GM21717 (cell line): ENCODE measurements around the gene SERBP1.
"Not testable (repeated sequence)": the region's sequence is repeated elsewhere in the genome, so short reads cannot be mapped to it uniquely, and the experiment has no call there.

Experiments
- ATAC-seq: cut with Tn5 transposase; IDR thresholded peaks from one replicate; pipeline ENCODE4 v1.9.1; 2021; ENCODE audit warnings: mild to moderate bottlenecking, moderate library complexity; ENCODE audit not compliant: unreplicated experiment

The SERBP1 gene

DNA sequence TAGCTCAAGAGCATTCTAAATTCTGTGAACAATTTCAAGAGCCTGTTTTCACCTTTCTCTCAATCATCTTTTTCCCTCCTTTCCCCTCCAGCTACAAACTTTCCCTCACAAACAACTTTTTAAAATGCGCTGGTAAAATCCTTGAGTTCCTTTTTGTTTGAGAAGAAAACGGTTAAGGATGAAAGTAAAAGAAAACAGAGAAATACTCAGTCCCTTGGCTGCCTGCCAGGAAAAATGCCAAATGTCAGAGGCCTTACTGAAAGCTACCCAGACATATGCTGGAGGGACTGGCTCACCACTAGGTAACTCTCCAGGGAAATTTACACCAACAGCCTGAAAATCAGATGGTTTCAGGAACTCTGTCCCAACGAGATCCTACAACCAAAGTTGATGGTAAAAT lies 11.0 kb upstream of the SERBP1 start:
- no peak for ATAC-seq

DNA sequence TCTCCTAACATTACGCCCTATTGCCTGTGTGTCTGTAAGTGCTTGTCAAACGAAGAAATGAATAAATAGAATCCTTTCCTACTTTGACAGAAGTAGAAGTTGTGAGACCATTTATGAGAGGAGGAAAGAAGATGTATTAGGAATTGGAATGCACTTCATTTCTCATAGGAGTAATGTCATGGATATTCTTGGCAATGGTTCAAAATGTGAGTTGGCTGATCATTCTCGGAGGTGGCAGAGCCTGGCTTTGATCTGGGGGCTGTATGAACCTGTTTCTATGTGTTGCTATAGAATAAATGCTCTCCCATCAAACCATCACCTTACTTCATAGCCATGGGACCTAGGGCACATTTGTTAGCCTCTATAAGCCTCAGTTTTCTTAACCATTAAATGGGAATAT lies 10.1 kb upstream of the SERBP1 start:
- ATAC-seq, result no peak

GRCh38 chr1:67439277-67440029 lies 9.3 kb upstream of the SERBP1 start:
- no peak for ATAC-seq

DNA sequence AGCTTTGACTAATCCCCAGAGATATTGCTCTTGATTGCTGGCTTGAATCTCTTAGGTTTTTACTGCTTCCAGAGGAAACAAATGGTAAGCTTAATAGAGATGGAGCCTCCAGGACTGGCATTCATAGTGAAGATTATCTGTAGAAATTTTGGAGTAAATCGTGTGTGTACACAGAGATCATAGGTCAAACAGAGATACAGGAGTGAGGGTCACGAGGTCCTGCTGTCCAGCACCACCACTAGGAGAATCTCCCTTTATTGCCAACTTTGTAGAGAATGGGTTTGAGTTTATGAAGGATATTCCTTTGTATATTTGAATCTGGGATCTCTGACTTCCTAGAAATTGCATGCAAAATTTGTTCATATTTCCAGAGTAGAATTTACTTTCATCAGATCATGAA lies 7.8 kb upstream of the SERBP1 start:
- no peak for ATAC-seq

DNA sequence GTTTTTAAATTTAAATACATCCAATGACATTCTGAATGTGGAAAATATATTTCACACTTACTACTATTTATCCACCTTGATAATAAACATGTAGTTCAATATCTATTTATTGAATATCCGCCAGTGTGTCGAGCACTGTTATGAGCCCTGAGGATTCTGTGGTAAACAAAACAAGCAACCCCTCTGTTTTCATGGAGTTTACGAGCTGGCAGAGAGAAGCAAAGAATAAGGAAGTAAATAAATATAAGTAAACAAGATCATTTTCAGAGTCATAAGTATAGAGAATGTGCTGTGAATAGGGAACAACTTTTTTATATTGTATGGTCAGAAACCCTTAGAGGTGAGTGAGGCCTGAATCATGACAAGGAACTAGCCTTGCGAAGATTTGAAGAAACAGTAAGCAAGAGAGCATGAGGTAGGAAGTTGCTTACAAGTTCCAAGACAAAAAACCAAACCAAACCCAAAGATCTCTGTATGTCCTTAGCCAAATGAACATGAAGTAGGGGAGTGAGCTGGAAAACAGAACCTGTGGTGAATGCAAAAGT lies 6.4 kb upstream of the SERBP1 start:
- ATAC-seq, result no peak

DNA sequence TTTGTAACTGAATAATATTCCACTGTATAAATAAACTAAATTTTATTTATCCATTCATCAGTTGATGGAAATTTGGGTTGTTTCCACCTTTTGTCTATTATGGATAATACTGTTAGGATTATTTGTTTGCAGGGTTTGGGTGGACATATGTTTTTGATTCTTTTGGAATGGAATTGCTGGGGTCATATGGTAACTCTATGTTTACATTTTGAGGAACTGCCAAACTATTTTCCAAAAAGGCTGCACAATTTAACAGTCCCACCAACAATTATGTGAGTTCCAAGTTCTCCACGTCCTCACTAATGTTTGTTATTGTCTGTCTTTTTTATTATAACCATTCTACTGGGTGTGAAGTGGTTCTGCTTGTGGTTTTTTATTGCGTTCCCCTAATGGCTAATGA lies 4.3 kb upstream of the SERBP1 start:
- no peak for ATAC-seq

GRCh38 chr1:67433837-67434236 lies 3.6 kb upstream of the SERBP1 start:
- no peak for ATAC-seq

- ATAC-seq, result no peak
These were observed 2.5 kb upstream of the SERBP1 start for GRCh38 chr1:67432745-67433144.

- ATAC-seq, result no peak
These were observed 1.8 kb upstream of the SERBP1 start for GRCh38 chr1:67431869-67432578.

DNA sequence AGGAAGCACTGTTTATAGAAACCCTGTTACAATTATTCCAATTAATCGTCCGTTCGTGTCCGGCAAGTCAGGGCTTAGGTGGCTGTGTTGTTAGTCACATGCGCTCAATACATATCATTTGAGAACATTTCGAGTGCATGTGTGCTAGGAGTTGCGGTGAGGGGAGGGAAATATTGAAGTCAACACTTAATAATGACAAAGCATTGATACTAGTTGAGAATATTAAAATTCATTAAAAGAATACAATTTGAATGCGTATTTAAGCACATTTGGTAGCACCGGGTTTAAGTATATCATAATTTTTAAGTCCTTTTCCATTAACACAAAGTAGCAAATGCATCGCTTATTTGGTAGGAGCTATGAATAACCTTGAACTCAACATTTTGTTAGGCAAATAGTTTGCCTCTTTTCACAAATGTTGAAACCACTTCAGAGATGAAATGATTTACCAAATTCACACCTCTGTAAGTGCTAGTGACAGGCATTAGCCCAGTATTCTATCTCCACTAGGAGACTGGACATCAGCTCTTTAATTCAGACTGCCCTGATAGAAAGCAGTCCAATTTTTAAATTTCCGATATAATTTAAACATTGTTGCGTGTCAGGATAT lies 1.1 kb upstream of the SERBP1 start:
- ATAC-seq, result no peak

DNA sequence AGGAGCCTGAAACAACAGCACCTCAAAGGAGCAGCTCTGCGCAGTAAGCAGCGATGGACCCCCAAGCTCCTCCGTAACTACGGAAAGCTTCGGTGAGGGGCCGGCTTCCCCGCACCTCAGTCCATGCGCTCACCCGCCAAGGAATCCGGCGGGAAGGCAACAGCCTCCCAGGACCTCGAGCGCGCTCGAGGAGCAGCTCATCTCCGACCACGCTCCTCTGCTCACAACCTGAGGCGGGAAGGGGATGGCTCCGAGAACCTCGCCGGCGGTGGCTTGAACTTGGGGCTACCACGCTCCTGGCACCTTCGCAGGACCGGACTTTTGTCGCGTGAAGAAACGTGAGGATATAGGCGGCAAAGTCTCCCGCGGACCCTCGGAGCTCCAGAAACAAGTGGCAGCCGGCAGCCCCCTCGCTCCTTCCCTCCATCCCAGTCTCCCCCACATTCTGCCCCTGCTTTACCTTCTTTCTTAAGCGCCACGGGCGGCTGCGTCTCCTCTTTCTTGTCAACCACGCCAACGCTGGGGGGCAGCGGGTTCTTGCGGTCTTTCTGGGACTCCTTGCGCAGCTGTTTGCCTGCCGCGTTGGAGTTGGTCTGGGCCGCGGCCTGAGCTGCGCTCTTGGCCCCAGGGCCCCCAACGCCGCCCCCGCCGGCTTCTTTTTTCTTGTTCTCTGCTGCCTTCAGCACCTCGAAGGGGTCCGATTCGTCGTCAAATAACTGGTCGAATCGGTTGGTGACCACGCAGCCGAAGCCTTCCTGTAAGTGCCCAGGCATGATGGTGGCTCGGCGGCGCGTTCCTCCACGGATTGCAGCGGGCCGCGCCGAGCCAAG lies 459 bp downstream of the SERBP1 start:
- peak; percentile 8 for ATAC-seq

DNA sequence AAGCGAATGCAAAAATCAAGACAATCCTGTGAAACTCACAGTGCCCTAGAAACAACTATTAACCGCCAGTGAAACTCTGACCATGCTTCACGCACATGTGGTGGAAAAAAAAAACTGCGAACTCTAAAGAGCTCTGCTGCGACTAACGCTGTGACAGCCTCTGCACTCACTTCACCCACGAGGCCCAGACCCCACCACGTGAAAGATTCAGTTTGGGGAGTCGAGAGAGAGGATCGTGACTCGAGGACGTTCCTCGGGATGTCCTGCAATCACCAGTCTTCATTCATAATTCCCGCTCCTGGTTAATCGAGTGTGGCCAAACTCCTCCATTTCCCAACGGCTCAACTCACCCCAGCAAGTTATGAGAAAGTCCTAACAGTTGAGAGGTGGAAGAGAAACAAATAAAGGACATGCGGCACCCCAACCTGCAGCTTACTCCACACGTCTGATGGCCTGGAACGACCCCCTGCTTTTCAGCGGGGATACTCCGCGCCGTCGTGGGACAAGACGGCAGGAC lies 1.1 kb downstream of the SERBP1 start:
- ATAC-seq, result no peak

DNA sequence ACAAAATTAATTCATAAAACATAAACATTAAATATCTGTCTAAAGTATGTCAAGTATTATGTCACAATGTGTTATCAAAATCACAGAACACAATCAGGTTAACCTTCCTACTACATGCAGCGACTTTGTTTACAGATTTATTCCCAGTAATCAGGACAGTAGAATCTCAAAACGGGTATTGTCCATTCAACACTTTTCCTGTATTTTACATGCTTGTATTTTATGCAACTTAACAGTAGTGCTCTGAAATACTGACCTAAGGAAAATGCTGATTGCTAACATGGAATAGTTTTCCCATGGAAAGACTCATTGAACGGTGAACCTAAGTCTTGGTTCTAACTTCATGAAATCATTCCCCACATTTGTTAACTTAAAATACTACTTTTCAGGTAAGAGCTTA lies 2.3 kb downstream of the SERBP1 start:
- ATAC-seq, result no peak

DNA sequence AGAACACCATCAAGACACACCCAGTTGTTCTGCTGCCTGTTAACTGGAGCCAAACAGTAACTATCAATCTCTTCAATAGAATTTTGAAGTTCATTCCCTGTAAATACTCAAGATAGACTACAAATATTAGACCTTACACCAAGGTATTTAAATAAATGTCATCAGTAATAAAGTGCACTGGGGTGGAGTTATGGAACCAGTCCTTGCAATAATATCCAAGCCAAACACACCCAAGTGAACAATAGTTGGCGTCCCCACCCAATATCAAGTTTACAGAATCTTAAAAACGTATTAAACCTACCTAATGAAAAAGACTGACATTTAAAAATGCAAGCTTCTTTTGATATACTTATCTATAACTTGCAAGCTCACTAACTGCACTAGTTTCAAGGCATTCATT lies 2.7 kb downstream of the SERBP1 start:
- no peak for ATAC-seq

DNA sequence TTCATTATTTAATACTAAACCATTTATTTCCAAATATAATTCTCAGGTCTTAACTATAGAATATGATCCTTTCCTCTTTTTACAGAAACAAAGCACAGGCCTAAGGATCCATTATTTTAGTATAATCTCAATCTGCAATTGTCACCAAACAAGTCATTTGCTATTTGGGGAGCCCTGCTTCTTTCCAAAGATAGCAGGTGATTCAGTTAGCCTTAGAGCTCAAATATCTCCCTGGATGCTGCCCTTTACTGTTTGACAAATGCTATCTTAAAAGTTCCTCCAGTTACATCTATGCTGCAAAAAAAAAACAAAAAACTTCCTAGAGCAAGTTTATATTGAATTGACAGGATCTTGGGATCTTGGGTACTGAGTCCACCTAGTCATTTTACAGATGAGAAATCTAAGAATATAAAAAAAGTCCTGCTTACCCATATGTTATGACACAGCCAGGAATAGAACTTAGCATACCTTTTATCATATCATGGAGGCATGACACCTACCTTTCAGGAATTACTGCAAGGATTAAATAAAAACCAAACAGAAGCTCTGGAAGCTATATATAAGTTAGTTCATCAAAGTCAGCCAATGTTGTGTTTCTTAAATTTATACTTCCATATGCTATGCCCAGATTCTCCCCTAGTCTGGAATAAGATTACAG lies 9.2 kb downstream of the SERBP1 start:
- no peak for ATAC-seq

DNA sequence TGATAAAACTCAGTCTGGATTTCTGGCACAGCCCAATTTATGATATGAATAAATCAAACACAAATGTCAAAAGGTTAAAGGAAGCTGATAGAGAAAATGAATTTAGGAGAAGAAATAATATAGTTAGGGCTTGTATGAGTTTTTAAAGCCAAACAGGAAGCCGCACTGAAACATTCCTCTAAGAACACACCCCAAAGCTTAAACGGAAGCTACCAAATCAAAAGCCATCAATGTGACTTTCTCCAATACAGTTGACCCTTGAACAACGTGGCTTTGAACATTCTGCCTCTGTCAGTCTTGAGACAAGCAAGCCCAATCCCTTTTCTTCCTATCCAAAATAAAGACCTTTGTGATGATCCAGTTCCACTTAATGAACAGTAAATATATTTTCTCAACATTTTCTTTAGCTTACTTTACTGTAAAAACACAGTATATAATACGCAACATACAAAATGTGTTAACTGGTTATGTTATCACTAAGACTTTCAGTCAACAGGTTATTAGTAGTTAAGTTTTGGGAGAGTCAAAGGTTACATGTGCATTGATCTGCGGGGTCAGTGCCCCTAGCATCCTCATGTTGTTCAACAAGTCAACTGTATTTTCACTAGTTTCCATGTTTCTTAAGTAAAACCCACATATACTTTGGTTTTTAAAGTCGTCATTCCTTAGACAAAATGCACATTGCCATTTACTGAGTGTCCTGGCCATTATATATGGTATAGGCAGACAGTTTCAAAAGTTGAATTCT lies 11.2 kb downstream of the SERBP1 start:
- ATAC-seq, result no peak

DNA sequence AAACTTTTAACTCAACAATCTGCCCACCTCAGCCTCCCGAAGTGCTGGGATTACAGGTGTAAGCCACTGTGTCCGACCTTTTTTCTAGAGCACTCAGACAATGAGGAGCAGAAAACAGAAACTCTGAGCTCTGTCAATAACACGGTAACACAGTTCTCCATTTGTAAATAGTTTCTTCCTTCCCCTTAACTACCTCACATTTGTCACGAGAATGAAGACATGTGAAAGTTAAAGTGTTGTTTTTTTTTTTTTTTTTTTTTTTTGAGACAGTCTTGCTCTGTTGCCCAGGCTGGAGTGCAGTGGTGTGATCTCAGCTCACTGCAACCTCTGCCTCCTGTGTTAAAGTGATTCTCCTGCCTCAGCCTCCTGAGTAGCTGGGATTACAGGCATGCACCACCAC lies 12.5 kb downstream of the SERBP1 start:
- ATAC-seq, result not testable (repeated sequence)

GRCh38 chr1:67415041-67415440 lies 15.2 kb downstream of the SERBP1 start:
- no peak for ATAC-seq

- no peak for ATAC-seq
These were observed 15.6 kb downstream of the SERBP1 start for GRCh38 chr1:67414574-67414973.

DNA sequence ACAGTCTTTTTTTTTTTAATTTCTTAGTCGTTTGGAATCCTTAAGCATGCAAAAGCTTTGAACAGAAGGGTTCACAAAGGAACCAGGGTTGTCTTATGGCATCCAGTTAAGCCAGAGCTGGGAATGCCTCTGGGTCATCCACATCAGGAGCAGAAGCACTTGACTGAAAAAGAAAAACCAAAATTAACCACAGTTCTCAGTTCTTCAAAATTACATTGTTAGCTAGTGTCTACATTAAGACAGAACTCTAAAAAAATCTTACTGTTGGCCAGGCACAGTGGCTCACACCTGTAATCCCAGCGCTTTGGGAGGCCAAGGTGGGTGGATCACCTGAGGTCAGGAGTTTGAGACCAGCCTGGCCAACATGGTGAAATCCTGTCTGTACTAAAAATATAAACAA lies 17.1 kb downstream of the SERBP1 start:
- ATAC-seq, result not testable (repeated sequence)
